Hepatocyte (in vitro differentiated cells): ENCODE results near the gene ESYT3. TPM values are rescaled to one million over a fixed set of nuclear protein-coding genes. Genes with fewer than 3 reads are reported as not detected.

Experiments used
- DNase-seq: peaks from one replicate; pipeline ENCODE4 v3.0.0-alpha.2; 2016; ENCODE audit warnings: low spot score
- H2AFZ ChIP-seq: fragments of 200-600 bp; sonication (generic); 2 replicates; pipeline ENCODE4 v1.6.0; 2016; ENCODE audit warnings: antibody characterized with exemption, mild to moderate bottlenecking
- H3K27ac ChIP-seq: fragments of 200-600 bp; sonication (generic); 2 replicates; pipeline ENCODE4 v1.5.1; 2016; ENCODE audit warnings: mild to moderate bottlenecking
- H3K27me3 ChIP-seq: fragments of 200-600 bp; sonication (generic); 2 replicates; pipeline ENCODE4 v1.6.1; 2016
- H3K36me3 ChIP-seq: fragments of 200-600 bp; sonication (generic); replicated peaks from 2 replicates; pipeline ENCODE4 v1.5.1; 2016; ENCODE audit warnings: low read depth; ENCODE audit not compliant: insufficient read depth
- H3K4me1 ChIP-seq: fragments of 200-600 bp; sonication (generic); 2 replicates; pipeline ENCODE4 v1.5.1; 2016; ENCODE audit warnings: mild to moderate bottlenecking, moderate library complexity; ENCODE audit not compliant: insufficient read depth
- H3K4me2 ChIP-seq: fragments of 200-600 bp; sonication (generic); 2 replicates; pipeline ENCODE4 v1.6.0; 2016
- H3K4me3 ChIP-seq: fragments of 200-600 bp; sonication (generic); 2 replicates; pipeline ENCODE4 v1.5.1; 2016; ENCODE audit warnings: mild to moderate bottlenecking
- H3K79me2 ChIP-seq: fragments of 200-600 bp; sonication (generic); 2 replicates; pipeline ENCODE4 v1.6.0; 2017; ENCODE audit warnings: mild to moderate bottlenecking
- H3K9me2 ChIP-seq: fragments of 200-600 bp; sonication (generic); replicated peaks from 2 replicates; pipeline ENCODE4 v1.6.0; 2017; ENCODE audit warnings: mild to moderate bottlenecking; ENCODE audit not compliant: insufficient read depth
- H3K9me3 ChIP-seq: fragments of 200-600 bp; sonication (generic); 2 replicates; pipeline ENCODE4 v1.5.1; 2016; ENCODE audit warnings: low read depth, mild to moderate bottlenecking
- H4K20me1 ChIP-seq: fragments of 200-600 bp; sonication (generic); 2 replicates; pipeline ENCODE4 v1.6.0; 2016; ENCODE audit warnings: mild to moderate bottlenecking; ENCODE audit not compliant: insufficient read depth, poor library complexity, severe bottlenecking
- EZH2 ChIP-seq: fragments of 200-600 bp; sonication (generic); IDR thresholded peaks from 2 replicates; pipeline ENCODE4 v1.6.1; 2016; ENCODE audit warnings: antibody characterized with exemption, mild to moderate bottlenecking, borderline replicate concordance
- EZH2phosphoT487 ChIP-seq: fragments of 200-600 bp; sonication (generic); IDR thresholded peaks from one replicate; pipeline ENCODE4 v1.6.1; 2018; ENCODE audit warnings: antibody characterized with exemption, mild to moderate bottlenecking, low read depth, moderate library complexity; ENCODE audit not compliant: unreplicated experiment, severe bottlenecking
- WGBS: methylation state at CpG from one replicate; pipeline ENCODE4 v1.1.6; 2016; ENCODE audit warnings: low lambda C conversion rate; ENCODE audit errors: missing lambda C conversion rate; 5-methylcytosine and 5-hydroxymethylcytosine counted together
- polyA plus RNA-seq: library from polyadenylated mRNA; unstranded; fragments of >200 nt; fragmentation: Nextera tagmentation; extraction: Ambion mirVana; gene quantifications from 2 replicates; pipeline ENCODE4 v1.2.1, GENCODE V29; 2016
- total RNA-seq: library from RNA; depleted of rRNA; stranded (reverse); fragments of >200 nt; gene quantifications from 2 replicates; pipeline ENCODE4 v1.2.3, GENCODE V29; 2014
- TF ChIP-seq, protein P1 (sequence below): fragments of 200-600 bp; sonication (generic); IDR thresholded peaks from 2 replicates; pipeline ENCODE4 v1.5.1; 2016; ENCODE audit warnings: antibody characterized with exemption, mild to moderate bottlenecking; ENCODE audit not compliant: poor library complexity

ESYT3 gene
- total and polyA plus RNA-seq, 2 experiments from 2014 or later = 0.47 to 1.1 TPM

DNA sequence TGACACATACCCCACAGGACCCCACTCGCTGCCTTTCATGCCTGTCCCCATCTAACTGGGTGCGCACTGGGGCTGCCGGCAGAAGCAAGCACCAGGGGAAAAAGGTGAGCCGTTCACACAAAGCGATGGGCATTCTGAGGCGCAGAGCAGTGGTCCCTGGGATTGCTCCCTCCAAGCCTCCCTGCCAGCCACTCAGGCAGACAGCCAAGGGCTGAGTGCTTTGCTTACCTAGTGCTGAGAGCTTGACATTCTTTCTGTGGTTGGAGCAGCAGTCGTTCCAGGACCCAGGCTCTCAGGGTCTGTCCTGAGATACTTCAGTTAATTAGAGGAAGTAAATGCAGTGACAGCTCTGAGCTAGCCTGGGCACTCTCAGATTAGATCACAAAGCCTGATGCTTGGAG is 5.7 kb downstream of the ESYT3 start:
- Histone ChIP-seq H3K9me2 (no peaks in the 10 kb centered on the region), H3K4me2 (no peak overlapping the region), H3K79me2 (no peaks in the 10 kb centered on the region), H4K20me1 (no peaks in the 10 kb centered on the region), H3K9me3 (no peaks in the 10 kb centered on the region), H3K27me3 (peaks cover 22% of the 10 kb centered on the region), H3K4me3 (no peak overlapping the region), H3K36me3 (no peaks in the 10 kb centered on the region), H2AFZ (no peak overlapping the region), H3K4me1 (peaks cover 11% of the 10 kb centered on the region), H3K27ac (no peak overlapping the region)
- DNase-seq = no peak
- TF ChIP-seq EZH2phosphoT487 (no peak), EZH2 (no peak)
- TF ChIP-seq, protein P1, sequence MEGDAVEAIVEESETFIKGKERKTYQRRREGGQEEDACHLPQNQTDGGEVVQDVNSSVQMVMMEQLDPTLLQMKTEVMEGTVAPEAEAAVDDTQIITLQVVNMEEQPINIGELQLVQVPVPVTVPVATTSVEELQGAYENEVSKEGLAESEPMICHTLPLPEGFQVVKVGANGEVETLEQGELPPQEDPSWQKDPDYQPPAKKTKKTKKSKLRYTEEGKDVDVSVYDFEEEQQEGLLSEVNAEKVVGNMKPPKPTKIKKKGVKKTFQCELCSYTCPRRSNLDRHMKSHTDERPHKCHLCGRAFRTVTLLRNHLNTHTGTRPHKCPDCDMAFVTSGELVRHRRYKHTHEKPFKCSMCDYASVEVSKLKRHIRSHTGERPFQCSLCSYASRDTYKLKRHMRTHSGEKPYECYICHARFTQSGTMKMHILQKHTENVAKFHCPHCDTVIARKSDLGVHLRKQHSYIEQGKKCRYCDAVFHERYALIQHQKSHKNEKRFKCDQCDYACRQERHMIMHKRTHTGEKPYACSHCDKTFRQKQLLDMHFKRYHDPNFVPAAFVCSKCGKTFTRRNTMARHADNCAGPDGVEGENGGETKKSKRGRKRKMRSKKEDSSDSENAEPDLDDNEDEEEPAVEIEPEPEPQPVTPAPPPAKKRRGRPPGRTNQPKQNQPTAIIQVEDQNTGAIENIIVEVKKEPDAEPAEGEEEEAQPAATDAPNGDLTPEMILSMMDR = no peak
- WGBS = 86% methylated on average over 7 of the region's 7 CpGs

DNA sequence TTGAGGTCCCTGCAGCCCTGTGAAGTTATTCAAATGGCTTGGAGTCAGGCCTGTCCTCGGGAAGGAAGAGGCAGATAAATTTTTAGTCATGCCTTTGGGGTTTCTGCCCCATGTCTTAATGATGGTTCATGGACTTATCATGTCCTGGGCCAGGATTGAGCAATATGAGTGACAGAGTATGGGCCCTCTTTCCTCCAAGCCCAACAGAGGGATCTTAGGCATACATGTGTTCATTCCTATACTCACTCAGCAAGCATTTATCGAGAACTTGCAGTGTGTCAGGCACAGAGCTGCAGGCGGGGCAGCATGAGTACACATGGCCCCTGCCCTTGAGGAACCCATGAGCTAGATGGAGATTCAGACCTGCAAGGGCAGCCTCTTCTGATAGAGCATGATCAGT is 6.2 kb downstream of the ESYT3 start:
- no peaks in the 10 kb centered on the region for H3K9me2 ChIP-seq
- no peak overlapping the region for H3K4me2 ChIP-seq
- no peak overlapping the region for H2AFZ ChIP-seq
- peaks cover 11% of the 10 kb centered on the region for H3K4me1 ChIP-seq
- DNase-seq = no peak
- no peak overlapping the region for H3K27ac ChIP-seq
- TF ChIP-seq EZH2phosphoT487 = no peak
- TF ChIP-seq EZH2 = no peak
- TF ChIP-seq, protein P1 = no peak
- no peaks in the 10 kb centered on the region for H3K36me3 ChIP-seq
- 81% methylated on average over 3 of the region's 3 CpGs for WGBS
- peaks cover 17% of the 10 kb centered on the region for H3K27me3 ChIP-seq
- H3K4me3 ChIP-seq = no peak overlapping the region
- H3K79me2 ChIP-seq = no peaks in the 10 kb centered on the region
- no peaks in the 10 kb centered on the region for H3K9me3 ChIP-seq
- no peaks in the 10 kb centered on the region for H4K20me1 ChIP-seq

DNA sequence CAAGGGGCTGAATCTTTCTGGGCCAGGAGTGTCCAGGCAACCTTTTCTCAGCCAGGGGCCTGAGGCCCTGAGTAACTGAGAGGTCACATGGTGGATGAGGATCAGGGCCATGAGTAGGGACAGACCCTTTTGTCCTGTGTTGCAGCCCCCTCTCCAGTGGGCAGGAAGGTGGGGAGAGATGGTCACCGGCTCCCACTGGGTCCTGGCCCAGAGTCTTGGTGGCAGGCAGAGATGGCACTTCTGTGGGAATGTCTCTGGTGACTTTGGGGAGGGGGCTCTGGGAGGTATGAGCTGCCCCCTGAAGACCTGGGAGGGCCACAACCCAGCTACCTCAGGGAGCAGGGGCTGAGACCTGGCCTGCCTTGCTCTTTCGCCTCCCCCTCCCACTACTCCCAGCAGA is 6.8 kb downstream of the ESYT3 start:
- Histone ChIP-seq H3K36me3 (no peaks in the 10 kb centered on the region), H3K4me2 (no peak overlapping the region), H3K79me2 (no peaks in the 10 kb centered on the region), H3K4me3 (no peak overlapping the region), H2AFZ (no peak overlapping the region), H3K9me3 (no peaks in the 10 kb centered on the region), H3K4me1 (peaks cover 11% of the 10 kb centered on the region), H3K27me3 (peaks cover 11% of the 10 kb centered on the region), H3K9me2 (no peaks in the 10 kb centered on the region), H4K20me1 (no peaks in the 10 kb centered on the region), H3K27ac (no peak overlapping the region)
- DNase-seq = no peak
- WGBS = 96% methylated on average over 2 of the region's 2 CpGs
- TF ChIP-seq, protein P1 = no peak
- no peak for TF ChIP-seq EZH2phosphoT487
- TF ChIP-seq EZH2 = no peak

DNA sequence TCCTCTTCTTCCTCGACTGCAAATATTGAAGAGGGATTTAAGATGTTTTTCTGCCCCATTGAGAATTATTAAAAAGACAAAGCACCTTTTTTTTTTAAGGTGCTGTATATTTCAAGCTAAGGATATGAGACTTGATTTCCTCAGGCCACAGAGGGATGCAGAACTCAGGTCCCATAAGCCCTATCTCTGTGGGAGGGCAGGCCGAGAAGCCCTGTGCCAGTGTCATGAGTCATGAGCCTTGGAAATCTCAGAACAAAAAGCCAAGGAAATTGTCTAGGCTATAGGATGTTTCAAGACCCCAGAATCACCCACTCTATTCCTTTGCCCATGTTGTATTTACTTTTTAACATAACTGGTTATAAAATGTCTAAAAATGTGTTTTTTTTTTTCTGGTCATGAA is 7.3 kb downstream of the ESYT3 start:
- Histone ChIP-seq H3K9me2 (no peaks in the 10 kb centered on the region), H3K4me3 (no peak overlapping the region), H3K27ac (no peak overlapping the region), H3K4me2 (no peak overlapping the region), H3K9me3 (no peaks in the 10 kb centered on the region), H2AFZ (no peak overlapping the region), H4K20me1 (no peaks in the 10 kb centered on the region), H3K36me3 (no peaks in the 10 kb centered on the region), H3K79me2 (no peaks in the 10 kb centered on the region), H3K27me3 (peaks cover 6% of the 10 kb centered on the region), H3K4me1 (peaks cover 11% of the 10 kb centered on the region)
- DNase-seq = no peak
- WGBS = 68% methylated on average over 2 of the region's 2 CpGs
- TF ChIP-seq EZH2phosphoT487 (no peak), EZH2 (no peak)
- TF ChIP-seq, protein P1 = no peak
